Measurements from ENCODE around the gene FAM13A.
"Not testable (repeated sequence)": the region's sequence is repeated elsewhere in the genome, so short reads cannot be mapped to it uniquely, and the experiment has no call there.

Gene FAM13A

DNA sequence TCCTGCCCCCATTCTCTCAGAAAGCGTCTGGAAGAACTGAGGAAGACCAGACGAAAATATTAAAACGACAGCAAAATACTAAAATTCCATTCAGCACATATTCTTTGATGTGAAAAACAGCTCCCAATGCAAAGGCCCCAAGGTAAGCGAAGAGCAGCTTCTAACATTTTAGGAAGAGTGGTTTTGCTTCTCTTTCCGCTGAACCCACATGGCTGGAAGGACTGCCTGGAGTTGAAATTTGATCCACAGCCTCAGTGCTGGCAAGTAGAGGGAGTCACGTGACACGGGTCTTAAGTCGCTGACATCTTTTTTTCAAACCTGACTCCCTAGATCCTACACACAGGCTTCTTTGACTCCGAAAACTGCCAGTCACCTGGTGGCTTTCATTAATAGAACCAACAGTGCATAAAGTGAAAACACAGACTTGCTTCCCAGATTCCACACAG is at the start of gene FAM13A:
Gene FAM13A (minus strand): TSS at position 233 of the 446 bp plus-strand sequence. CDS start 221 bp downstream, at position 12.
- DNase-seq: peak; percentile 93

- DNase-seq: no peak
Observed at GRCh38 chr4:89105726-89106125, 48.7 kb upstream of the FAM13A start.

DNA sequence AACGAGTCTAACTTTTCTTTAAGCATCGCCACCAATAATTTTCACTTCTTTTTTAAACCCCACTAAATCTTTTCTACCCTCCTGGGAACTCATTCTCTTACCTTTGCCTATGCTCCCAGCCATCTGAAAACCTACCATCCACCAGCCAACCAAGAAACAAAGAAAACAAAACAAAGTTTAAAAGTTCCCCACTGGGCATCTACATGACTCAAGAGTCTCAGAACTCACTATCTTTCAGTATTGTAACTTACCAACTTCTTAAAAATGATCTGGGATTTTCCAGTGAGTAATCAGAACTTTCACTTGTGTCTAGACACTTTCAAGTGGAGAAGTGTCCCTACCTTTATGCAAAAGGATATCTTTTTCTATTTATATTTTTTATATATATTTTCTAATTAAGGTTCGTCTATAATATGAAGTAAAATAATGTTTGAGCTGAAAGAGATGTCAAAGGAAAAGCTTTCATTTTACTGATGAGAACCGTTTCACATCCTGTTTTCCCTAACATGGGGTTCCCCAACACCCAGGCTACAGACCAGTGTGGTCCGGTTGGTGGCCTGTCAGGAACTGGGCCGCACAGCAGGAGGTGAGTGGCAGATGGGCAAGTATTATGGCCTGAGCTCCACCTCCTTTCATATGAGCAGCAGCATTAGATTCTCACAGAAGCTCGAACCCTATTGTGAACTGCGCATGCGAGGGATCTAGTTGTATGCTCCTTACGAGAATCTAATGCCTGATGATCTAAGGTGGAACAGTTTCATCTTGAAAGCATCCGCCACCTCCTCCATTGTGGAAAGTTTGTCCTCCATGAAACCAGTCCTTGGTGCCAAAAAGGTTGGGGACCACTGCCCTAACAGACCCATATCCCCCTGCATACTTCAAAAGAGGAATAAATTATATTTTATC is 44.5 kb upstream of the FAM13A start:
- no peak for DNase-seq

DNA sequence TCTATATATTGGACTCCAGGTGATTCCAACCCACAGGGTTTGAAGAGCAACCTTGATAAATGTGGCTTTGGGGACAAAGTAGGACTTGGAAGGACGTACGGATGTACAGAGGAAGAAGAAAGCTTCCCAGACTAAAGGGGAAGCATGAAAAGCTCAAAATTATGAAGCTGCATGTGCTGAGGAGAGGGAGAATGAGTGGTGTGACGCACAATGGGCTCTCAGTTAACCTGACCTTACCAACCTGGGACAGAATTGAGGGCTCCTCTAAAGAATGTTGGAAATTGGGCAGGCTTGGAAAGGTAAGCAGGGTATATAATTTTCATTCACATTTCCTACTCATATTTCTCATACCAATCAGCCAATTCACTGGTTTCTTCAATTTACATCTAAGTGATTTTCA is 43.9 kb upstream of the FAM13A start:
- no peak for DNase-seq

GRCh38 chr4:89099471-89099870 is 42.5 kb upstream of the FAM13A start:
- DNase-seq: no peak

GRCh38 chr4:89099034-89099433 is 42.0 kb upstream of the FAM13A start:
- DNase-seq: no peak

DNA sequence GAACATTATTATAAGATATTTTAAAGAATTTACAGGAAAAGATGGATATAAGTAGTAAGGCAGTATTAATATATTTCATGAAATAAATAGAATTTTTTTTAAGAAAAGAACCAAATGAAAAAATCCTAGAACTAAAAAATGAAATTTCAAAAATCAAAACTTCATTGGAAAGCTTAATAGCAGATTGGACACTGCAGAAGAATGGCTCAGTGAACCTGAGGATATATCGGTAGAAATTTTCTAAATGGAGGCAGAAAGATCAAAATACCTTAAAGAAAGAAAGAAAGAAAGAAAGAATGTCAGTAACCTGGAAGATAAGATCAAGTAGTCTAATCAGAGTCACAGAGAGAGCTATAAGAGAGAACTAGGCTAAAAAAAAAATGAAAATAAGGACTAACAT is 21.3 kb upstream of the FAM13A start:
- no peak for DNase-seq

GRCh38 chr4:89077761-89078160 is 20.8 kb upstream of the FAM13A start:
- DNase-seq: no peak

GRCh38 chr4:89072921-89073320 is 15.9 kb upstream of the FAM13A start:
- DNase-seq: no peak

DNA sequence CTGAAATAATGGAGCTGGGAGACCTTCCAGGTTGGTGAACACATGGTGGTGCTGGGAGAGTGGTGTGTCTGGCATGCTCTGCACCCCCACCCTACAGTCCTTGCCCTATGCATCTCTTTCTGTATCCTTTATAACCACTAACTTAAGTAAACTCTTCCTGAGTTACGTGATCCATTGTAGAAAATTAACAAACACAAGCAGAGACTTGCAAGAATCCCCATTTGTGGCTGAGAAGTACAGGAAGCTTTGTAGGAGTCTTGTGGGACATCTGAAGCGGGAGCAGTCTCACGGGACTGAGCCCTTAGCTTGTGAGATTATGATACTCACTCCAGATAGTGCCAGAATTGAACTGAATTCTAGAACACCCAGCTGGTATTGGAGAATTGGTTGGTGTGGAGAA is 14.3 kb upstream of the FAM13A start:
- no peak for DNase-seq

DNA sequence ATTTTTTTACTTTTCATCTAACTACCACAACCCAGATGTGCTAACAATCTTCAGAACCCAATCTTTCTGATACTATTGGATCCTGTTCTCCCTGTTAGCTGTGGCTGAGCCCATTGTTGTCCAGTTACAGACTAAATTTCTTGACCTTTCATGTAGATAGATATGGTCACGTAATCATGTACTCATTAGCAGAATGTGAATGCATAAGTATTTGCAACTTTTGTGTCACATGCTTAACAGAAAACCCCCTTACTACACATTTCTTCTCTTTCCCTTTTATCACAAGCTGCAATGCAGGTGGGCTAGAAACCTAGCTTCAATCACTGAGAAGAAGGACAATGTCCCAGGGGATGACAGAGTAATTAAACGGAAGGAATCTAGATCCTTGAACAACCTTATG is 13.1 kb upstream of the FAM13A start:
- no peak for DNase-seq

GRCh38 chr4:89069481-89069880 is 12.5 kb upstream of the FAM13A start:
- DNase-seq: no peak

DNA sequence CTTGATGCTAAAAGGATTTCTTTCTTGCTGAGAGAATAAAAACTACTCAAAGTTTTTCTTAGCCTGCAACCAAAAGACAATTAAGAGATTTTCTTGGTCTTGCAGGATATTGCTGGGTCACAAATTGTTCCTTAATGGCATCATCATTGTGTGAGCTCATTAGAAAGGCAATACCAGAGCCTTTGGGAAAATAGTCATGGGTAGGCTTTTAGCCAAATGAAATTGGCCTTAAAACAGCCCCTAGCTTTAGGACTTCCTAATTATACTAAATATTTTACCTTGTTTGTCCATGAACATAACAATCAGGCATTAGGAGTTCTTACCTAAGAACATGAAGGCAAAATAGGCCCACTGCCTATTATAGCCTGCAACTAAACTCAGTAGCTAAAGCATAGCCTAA is 10.4 kb upstream of the FAM13A start:
- DNase-seq: no peak

GRCh38 chr4:89064848-89065247 is 7.9 kb upstream of the FAM13A start:
- DNase-seq: no peak

- DNase-seq: not testable (repeated sequence)
Observed at GRCh38 chr4:89057844-89058243, 859 bp upstream of the FAM13A start.

DNA sequence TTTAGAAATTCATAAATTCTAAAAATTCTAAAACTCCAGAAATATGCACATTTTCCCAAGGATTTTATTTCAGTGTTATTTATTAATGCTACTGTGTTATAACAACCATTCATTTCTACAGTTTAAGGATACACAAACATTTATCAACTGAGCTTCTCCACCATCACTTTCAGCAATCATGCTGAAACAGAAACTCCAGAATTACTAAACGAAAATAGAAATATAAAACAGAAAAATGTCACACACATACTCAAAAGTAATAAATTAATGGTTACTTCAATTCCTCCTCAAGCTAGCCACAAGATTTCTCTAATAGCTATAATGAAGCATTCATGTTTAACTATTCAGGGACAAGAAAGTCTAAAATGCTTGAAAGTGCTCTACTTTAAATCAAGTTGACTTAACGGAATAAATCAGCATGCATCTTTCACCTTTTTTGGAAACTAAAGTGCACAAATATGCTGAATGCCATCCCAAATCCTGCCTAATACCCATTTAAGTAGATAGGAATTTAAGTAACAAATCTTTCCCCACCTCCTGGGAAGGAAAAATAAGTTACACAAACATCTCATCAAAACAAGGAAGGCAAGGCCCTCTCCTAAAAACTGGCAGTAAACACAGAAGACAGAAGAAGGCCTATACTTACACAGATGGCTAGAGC is 563 bp downstream of the FAM13A start:
- no peak for DNase-seq

DNA sequence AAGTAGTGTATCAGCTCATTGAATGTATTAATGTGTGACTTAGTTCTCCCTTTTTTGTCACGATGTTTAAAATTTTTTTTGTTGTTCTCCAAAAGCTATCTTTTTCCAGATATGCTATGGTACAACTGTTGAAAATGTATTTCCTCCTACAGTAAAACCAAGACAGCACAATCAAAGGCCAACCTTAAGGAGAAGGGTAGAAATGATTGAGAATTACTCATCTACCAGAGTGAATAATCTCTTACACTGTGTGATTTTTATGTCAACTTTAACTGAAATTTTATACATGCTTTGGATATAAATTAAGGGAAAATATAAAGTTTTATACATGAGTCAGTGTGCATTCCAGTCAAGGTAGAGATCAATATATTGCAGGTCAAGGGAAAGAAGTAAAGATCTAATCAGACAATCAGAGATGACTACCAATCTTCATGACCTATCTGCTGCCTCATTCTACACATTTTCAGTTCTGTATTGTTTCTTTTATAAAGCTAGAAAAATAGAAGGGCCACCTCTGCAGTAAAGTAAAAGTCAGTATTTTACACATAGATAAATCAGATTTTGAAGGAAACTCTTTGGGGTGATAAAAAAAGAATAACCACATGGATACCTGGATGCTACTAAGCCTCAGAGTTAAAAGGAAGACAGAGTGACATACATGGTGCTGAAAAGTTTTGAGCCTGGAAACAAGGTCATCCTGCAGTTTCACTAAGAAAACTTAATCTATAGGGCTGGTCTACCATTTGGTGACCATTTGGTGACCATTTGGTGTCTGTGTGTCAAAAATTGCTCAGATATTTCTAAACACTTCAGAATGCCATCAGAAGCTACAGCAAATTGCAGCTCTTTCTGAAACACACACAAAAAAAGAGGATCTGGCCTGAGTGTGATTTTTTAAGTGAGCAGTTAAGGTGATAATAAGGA is 1.6 kb downstream of the FAM13A start:
- no peak for DNase-seq

- no peak for DNase-seq
Observed at GRCh38 chr4:89054627-89055026, 2.4 kb downstream of the FAM13A start.

DNA sequence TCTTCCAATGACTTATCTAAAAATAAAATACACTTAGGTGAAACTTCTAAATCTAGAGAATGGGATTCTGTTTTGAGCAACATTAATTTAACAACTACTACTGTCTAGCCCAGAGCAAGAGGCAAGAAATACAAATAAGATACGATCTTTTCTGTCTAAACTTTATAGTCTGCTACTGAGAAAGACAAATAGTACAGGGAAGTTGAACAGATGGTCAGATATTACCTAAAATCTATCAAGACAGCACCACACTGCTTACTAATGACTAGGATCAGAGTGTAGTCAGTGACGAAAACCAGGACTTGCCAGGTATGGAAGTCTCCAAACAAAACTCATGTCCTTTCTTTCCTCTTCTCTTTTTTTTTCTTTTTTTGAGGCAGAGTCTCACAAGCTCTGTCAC is 7.1 kb downstream of the FAM13A start:
- no peak for DNase-seq

DNA sequence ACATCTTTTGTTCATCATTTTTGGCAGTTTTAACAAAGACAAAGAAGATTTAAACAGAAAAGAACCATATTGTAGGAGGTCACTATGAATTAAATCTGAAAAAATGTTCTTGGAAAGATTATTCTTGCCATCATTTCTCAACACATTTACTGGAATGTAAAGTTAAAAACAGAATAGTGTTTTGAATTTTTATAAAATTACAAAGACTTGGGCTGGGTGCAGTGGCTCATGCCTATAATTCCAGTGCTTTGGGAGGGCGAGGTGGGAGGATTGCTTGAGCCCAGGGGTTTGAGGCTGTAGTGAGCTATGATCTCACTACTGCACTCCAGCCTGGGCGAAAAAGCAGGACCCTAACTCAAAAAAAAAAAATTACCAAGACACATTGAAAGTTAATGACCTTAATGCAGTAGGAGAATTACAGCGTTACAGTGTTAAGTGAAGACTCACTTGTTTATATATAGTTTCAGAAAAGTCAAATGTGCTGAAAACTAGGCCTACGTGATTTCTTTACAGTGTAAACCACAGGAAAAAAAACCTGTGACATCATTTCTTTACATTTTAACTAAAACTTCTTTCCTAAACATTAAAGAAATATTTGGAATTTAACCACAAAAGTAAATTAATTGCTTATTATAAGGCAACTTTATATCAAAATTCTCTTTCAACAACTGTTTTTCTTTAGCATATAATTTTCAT is 7.9 kb downstream of the FAM13A start:
- no peak for DNase-seq

GRCh38 chr4:89044147-89044900 is 12.7 kb downstream of the FAM13A start:
- no peak for DNase-seq

DNA sequence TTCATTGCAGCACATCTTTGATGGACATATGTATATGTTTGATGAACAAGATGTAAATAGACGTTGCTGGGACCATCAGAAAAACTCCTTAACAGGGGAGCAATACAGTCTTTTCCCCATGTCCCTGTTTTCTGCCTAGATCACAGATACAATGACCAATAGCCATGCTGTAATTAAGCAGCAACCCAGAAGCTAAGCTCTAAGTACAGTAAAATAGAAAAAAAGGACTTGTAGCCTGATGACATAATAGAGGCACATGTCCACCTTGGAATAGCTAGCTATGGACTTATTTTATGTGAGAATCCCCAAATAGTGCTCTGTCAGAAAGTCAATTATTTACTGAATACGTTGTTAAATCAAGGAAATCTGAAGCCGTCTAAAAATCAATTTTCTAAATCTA is 14.9 kb downstream of the FAM13A start:
- no peak for DNase-seq

All from islet precursor cell (in vitro differentiated cells).